K562 (cell line): ENCODE data around the gene ADARB2.

Experiments
- DDX20 ChIP-seq: fragments of 450-650 bp; IDR thresholded peaks from 2 replicates; pipeline ENCODE4 v1.6.1; 2016; ENCODE audit warnings: missing genetic modification characterization, low read depth, mild to moderate bottlenecking, missing compliant biosample characterization, moderate library complexity
- HDAC3 ChIP-seq: fragments of 450-650 bp; IDR thresholded peaks from 2 replicates; pipeline ENCODE4 v1.6.1; 2018; ENCODE audit warnings: borderline replicate concordance, mild to moderate bottlenecking, moderate library complexity; ENCODE audit not compliant: partially characterized antibody
- POLR2A ChIP-seq: fragments of 450-650 bp; conservative IDR thresholded peaks from 2 replicates; pipeline ENCODE4 v1.6.1; 2016
- SIN3B ChIP-seq: fragments of 450-650 bp; IDR thresholded peaks from 2 replicates; pipeline ENCODE4 v1.6.1; 2017; ENCODE audit warnings: low read depth, mild to moderate bottlenecking, moderate library complexity
- ZNF583 ChIP-seq: fragments of 250-450 bp; sonication (Bioruptor Pico); IDR thresholded peaks from 2 replicates; pipeline ENCODE4 v1.4.0; 2020
- TF ChIP-seq, protein P1 (sequence below): sonication (generic); formaldehyde crosslinking; IDR thresholded peaks from 2 replicates; pipeline ENCODE4 v1.9.0; 2022; ENCODE audit warnings: mild to moderate bottlenecking, missing genetic modification reagents
- TF ChIP-seq, protein P2 (sequence below), 3 experiments: IDR thresholded peaks in 2 of 3; conservative IDR thresholded peaks in 1 of 3; 2 replicates each; pipeline ENCODE4 v1.5.1; 2011 to 2012; ENCODE audit warnings: low read length in 3 of 3, mild to moderate bottlenecking in 3 of 3, control low read depth in 2 of 3, improper control_type of control experiment in 1 of 3, inconsistent platforms in 1 of 3, low read depth in 1 of 3, mixed read lengths in 1 of 3, moderate library complexity in 1 of 3; ENCODE audit not compliant: insufficient read depth in 2 of 3

- TF ChIP-seq ZNF583 (CRISPR knock-in tag) (no peak), POLR2A (no peak), SIN3B (no peak), HDAC3 (no peak), DDX20 (tag) (no peak)
- TF ChIP-seq, protein P1, sequence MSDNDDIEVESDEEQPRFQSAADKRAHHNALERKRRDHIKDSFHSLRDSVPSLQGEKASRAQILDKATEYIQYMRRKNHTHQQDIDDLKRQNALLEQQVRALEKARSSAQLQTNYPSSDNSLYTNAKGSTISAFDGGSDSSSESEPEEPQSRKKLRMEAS (CRISPR knock-in tag) = no peak
- TF ChIP-seq, protein P2, sequence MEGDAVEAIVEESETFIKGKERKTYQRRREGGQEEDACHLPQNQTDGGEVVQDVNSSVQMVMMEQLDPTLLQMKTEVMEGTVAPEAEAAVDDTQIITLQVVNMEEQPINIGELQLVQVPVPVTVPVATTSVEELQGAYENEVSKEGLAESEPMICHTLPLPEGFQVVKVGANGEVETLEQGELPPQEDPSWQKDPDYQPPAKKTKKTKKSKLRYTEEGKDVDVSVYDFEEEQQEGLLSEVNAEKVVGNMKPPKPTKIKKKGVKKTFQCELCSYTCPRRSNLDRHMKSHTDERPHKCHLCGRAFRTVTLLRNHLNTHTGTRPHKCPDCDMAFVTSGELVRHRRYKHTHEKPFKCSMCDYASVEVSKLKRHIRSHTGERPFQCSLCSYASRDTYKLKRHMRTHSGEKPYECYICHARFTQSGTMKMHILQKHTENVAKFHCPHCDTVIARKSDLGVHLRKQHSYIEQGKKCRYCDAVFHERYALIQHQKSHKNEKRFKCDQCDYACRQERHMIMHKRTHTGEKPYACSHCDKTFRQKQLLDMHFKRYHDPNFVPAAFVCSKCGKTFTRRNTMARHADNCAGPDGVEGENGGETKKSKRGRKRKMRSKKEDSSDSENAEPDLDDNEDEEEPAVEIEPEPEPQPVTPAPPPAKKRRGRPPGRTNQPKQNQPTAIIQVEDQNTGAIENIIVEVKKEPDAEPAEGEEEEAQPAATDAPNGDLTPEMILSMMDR (IDR thresholded peaks at IDR 0.05 in 2 of 3, conservative IDR thresholded peaks at IDR 0.05 in 1 of 3; ENCODE audit: insufficient read depth in 2 of 3, low read depth in 1 of 3, low read length in 3 of 3) = no peak
Measured at GRCh38 chr10:1206601-1207000, 530.7 kb downstream of the ADARB2 start.
